DMS114 treated with DMSO at 0.1 percent for 48 hours (cell line): ENCODE measurements around the gene DOCK2.

ENCODE experiments used
- DNase-seq: peaks from one replicate; lab custom pipeline; 2025; ENCODE audit not compliant: unreplicated experiment; lab: John Stamatoyannopoulos, UW

The DOCK2 gene

DNA sequence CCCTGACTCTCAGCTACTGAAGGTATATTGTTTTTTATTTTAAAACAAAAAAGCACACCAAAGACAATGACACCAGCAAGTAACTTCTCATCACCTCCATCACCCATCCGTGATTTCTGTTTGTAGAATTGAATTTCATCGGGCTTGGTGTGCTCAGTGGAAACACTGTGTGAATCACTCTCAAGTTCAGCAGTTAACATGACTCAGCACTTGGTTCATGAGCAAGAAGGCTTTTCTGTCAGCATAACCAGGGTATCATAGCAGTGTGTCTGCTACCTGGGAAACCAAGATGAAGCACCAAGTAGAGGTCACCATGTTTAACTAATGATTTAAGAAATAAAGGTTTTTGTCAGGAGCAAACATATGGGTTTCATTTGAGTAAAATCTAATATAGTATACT, 219.5 kb downstream of the DOCK2 start:
- no peak for DNase-seq

DNA sequence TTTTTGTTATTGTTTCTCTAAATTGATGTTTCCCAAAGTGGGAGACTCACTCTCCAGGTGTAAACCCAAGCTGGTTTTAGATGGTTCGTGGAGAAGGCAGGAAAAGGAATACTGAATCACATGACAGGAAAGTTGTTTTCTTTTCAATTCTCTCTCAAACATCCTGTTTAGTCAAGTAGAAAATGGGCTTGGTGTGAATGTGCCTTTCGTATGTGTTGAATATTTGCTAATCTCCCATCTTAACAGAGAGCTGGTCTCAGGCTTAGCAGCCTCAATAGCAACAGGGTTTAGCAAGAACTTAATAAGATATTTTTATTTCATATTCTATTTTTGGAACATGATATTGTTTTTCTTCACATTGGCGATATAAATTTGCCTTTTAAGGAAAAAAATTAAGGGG, 223.5 kb downstream of the DOCK2 start:
- DNase-seq = no peak

DNA sequence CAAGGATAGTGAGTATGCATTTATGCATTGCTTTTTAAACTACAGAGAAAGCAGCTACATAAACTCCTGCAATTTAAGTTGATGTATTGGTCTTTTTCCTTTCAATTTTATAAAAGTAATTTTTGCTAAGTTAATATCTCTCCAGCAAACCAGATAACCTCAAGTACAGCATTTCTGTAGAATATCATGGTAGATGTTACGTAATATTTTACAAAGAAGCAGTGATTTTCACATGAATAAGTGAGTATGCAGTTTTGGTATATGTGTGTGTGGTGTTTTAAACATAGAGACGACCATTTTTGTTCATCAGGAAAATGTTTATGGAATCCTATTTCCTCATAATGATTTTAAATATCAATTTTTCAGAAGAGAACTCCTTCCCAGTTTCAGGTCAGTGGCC, 224.4 kb downstream of the DOCK2 start:
- no peak for DNase-seq

DNA sequence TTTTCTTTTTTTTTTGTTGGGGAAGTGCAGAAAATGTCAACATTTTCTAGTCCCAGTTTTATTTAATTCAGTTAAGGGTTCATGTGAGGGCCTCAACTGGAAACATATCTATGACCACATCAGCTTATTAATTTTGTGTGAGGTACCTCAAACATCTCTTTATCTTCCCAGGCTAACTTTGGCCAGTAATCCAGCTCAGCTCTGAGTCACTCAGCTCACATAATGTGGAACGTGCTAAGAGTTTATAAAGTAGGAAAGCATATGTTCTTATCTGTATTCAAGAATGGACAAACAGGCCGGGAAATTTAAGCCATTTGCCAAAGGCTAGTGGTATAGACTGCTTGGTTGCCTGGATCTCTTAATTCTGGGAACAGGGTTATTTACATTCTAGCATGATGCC, 224.9 kb downstream of the DOCK2 start:
- DNase-seq = no peak

DNA sequence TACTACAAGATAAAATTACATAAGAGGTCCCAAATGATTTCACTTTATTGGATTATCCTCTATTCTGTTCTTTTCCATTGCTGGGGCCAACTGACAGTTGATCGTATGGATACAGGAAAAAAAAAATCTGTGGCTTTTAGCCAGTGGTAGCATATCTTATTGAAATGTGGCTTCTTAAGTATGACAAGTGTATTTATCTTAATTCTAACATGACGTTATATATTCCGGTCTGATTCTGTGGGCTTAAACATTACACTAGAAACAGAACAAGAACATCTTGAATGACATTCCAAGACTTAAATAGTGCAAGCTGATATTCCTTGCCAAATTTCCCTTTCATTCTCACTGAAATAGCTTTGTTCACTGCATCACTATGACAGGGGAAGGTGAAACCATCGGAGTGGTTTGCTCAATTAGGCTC, 225.3 kb downstream of the DOCK2 start:
- DNase-seq = no peak

DNA sequence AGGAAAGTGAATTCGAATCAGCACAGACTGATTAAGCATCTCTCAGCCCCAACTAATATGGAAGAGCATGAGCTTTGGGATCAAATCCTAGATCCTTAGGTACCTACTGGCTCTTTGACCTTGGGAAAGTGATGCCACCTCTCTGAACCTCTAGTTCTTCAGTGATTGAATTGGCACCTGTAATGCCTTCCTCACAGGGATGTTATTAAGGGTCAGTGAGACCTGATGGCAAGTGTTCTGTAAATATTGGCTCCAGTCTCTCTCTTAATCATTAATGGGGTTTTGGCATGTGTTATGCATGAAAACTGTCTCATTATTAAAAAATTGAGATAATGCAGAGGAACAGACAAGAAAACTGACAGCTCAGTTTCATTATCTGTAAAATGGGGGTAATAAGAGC, 227.4 kb downstream of the DOCK2 start:
- DNase-seq = no peak

DNA sequence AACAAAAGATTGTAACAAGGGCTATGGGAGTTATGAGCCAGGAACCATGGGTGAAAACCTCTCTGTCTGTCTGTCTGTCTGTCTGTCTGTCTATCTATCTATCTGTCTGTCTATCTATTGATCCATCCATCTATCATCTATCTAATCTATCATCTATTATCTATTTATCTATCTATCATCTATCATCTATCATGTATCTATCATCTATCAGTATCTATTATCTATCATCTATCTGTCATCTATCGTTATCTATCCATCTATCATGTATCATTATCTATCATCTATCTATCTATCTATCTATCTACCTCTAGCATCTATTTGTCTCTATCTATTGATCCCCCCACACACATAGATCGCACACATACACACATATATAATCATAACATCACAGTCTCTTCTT, 230.3 kb downstream of the DOCK2 start:
- DNase-seq = no peak

DNA sequence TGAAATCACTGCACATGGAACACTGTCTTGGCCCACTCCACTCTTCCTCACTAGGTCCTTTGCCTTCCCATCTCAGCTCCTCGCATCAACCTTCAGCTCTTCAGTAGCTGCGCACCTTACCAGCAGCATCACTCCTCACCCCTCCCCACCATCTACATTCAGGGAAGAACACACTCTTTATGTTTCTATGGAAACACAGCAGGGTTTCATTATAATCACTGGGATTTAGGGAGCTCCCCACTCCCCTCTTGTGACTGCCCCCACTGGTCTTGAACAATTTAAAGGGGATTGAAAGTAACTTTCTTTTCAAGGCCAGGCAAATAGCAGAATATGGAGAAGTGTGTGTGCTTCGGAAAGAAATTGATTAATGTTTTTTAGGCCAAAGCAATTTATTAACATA, 232.0 kb downstream of the DOCK2 start:
- no peak for DNase-seq

DNA sequence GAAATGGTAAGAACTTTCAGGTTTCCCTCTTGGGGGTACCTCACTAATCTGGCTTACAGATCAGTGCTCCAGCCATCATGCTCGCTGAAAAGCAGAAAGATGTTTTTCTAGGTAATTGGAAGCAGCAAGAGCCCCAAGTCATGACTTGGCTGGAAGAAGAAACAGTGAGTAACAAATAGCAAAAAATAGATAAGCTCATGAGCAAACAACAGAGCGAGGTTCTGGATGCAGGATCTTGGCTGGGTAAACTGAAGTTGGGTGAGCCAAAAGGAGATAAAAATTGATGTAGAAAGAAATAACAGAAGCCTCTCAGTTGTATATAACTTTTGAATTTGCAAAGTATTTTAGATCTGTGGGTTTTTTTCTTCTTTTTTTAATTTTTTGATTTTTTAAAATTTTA, 233.1 kb downstream of the DOCK2 start:
- no peak for DNase-seq

DNA sequence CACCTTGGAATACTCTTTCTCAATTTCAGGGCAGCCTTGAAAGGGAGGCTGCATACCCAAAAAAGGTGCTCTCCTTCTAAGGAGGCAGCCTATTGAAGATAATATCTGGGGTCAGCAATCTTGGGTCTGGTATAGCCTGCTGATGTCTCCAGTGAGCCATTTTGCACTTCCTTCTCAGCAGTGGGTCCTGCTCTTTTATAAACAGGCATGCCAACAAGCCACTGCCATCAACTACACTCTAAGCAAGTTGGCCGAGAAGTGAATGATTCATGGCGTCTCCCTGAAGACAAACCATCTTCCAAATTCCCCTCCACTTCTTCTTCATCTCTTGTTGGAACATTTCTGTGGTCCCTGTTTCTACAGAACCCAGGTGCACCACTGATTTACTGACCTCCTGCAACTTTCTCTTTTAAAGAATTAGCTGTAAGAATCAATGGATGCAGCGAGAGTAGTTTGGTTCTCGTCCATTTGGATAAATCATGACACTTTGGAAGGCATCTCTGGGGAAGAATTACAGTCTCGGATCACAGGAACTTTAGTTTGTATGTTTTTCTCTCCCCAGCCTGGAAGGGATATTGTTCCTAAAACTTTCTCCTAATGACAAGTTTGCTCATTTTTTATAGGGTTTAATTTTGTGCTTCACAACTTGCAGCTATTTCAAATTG, 234.9 kb downstream of the DOCK2 start:
- DNase-seq = no peak

DNA sequence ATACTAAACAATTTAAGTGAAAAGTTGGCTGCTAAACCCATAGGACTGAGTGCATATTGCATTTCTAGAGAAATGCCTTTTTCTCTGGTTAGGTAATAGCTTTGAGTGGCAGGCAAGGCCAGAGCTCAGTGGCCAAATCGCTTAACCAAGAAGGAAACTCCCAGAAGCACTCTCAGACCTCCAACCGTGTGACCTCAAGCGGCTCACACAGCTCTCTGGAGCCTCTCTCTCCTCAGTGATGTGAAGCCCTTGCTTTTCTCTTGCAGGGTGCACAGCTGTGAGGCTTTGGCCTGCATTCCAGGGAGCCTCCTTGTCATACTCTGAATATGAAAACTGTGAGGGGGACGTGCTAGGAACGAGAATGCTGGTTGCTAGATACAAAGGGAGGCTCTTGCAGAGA, 236.6 kb downstream of the DOCK2 start:
- DNase-seq = no peak

DNA sequence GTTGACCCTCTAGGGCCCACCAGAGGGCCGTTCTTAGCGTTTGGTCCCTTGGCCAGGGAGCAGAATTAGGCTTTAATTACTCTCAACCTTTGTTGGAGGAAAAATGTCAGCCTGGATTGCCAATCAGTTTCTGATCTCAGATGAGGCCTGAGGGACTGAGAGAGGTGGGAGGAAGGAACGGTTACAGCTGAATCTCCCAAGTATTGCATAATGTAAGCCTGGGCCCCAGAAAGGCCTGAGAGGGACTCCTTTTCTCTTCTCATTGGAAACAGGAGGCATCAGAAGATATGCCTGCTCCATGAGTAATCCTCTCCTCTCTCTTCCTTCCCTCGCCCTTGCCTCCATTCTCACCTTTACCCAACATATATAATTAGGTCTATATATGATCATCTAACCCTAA, 237.5 kb downstream of the DOCK2 start:
- DNase-seq = no peak

DNA sequence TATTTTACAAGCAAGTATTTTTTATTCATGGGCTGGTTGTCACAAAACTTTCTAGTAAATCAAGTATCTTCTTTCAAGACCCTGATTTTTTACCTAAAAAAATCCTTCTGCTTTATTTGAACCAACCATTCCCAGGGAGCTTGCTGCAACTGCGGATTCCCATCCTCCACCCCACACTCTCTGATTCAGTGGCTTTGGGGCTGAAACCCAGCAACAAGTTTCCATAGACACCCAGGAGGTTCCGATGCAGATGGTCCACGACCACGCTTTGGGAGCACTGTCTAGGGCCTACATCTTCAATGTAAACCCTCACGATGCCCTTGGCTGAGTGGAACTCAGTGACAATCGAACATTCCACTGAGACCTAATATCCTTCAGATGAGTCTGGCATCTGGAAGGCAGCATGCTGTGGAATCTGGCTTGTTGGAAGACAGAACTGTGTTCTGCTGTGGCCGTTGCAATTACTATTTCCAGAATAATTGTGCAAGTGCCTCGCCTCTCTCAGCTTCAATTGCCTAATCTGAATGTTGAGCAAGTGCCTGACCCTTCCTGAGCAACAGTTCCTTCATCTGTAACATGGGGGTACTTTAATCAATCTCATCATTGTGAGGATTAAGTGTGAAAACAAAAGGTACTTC, 238.1 kb downstream of the DOCK2 start:
- no peak for DNase-seq

DNA sequence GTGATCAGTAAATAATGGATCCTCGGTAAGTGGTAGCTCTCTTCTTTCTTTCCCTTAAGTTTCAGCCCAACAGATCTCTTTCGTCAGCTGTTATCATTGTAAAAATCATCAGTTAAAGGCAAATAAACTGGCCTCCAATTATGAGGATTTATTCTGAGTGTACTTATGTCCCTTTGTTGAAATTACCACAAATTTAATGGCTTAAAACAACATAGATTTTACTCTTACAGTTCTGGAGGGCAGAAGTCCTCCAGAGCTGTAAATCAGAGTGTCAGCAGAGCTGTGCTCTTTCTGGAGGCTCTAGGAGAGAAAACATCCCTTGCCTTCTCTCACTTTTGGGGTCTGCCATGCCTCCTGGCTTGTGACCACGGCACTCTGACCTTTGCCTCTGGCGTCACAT, 238.7 kb downstream of the DOCK2 start:
- DNase-seq = no peak

DNA sequence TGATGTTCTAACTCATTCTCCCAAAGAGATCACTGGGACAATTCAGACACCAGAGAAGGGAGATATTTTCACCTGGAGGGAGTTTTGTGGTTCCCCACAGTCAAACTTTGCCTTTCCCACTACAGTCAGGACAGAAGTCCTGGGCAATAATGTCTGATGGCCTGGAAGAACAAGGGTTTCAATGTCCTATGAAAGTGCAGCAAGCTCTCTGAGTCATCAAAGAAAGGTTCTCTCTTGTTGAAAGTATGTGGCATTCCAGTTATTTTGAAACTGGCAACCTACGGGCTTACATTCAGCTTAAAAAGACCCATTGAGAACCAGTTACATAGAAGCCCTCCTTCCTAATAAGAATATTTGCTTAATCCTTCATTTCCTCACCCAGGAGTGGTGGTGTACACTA, 239.3 kb downstream of the DOCK2 start:
- DNase-seq = no peak

DNA sequence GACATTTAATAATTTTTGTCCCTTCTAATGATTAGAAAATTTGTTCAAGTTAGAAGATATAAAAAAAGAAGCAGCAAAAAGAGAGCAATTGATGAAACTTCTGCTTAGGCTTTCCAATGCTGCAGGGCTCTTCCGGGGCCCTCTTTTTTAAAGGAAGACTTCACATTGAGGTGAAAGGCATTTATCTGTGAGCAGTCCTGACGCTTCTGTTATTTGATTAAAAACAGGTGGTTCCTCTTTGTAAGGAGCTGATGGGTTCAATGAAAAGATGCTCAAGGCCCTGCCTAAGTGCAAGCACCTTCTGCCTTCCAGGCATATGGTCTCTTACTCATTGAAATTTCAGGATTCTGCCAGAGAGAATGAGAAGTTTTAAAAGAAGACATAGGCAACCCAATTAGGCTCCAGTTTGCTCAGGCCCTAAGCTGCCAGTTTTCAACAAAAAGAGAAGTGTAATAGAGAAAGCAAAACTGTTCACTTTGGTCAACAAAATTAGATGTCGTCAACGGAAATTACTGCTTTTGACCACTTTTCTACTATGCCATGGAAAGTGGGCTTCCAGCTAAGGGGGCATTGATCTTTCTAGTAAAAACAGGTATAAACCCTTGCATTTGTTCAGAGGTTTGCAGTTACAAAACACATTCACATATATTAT, 243.1 kb downstream of the DOCK2 start:
- DNase-seq = no peak

DNA sequence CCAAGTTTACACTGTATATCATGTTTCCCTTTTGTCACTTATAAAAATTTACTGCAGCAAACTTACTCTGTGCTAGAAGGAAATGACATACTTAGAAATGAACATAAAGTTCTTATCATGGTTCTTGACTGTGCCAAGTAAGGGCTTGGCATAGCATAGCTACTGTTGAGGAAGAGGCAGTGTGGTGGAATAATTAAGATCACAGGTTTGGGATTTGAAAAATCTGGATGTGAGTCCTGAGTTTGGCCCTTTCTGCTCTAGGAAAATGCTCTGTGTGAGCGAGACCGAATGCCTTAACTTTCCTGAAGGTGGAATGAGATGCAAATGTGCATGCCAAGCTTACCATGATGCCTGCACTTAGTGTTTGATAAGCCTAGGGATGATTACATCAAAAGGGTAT, 243.7 kb downstream of the DOCK2 start:
- DNase-seq = no peak

DNA sequence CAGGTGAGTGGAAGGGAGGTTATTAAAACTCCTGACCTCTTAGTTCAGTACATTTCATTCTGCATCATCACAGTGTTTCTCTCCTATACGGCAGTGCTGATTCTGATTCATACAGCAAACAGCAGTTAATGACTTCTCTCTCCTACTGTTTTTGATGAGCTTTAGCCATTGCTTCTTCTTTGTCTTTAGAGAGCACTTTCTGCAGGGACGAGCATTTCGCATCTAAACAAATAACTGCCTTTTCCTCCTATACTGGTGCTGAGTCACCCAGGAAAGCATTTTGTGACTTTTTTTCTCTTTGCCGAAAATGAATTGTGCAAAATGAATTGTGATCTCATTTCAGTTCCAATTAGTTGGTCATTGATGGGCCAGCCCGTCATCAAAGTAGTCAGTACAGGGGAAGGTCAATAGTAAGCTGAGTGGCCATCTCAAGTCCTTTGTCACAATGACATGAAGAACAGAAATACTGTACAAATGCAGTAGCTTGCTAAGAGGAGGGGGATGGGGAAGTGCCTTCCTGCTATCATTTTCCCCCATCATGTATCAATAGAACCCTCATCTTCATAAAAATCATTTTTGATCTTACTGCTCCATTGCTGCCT, 244.7 kb downstream of the DOCK2 start:
- DNase-seq = no peak

DNA sequence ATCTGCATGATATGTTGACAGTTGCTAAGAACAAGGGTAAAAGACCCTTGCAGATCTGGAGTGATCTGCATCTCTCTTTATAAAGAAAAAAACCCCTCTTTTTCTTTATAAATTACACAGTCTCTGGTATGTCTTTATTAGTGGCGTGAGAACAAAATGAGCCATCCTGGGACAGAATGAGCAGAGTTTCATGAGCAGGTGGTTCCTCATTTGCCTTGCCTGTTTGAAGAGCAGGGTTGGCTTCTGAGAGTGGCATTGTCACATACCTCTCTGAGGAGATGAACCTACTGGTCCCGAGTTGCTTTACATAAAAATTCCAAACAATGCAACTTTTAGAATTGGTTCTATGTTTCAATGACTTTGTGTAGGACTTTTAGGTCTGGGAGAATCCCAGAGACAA, 249.0 kb downstream of the DOCK2 start:
- no peak for DNase-seq

DNA sequence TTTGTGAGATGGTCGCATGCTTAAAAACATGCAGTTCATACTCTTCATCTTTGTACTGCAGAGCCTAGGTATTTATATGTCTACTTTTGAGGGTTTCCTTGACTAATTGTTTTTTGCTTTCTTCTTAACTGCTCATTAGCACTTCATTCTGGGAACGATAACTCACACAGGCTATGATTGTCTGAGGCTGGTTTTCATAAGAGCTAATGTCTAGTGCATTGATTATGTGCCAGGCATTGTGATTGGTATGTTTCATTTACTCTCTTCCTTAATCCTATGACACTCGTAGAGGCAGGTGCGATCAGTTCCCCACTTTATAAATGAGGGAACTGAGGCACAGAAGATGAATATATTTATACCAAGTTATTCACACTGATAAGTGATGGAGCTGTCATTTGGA, 249.6 kb downstream of the DOCK2 start:
- DNase-seq = no peak

DNA sequence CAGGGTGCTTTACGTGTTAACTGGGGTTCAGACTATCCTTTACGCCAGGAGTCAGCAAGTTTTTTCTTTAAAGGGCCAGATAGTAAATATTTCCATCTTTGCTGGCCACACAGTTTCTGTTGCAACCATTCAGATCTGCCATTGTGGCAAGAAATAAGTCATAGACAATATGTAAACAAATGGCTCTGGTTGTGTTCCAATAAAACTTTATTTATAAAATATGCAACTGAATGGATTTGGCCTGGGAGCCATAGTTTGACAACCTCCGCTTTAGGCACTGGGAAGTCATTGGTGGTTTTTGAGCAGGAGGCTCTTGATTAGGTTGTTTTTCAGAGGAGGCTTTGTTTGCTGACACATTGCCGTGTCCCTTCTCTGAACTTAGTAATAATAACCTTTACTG, 252.5 kb downstream of the DOCK2 start:
- no peak for DNase-seq

DNA sequence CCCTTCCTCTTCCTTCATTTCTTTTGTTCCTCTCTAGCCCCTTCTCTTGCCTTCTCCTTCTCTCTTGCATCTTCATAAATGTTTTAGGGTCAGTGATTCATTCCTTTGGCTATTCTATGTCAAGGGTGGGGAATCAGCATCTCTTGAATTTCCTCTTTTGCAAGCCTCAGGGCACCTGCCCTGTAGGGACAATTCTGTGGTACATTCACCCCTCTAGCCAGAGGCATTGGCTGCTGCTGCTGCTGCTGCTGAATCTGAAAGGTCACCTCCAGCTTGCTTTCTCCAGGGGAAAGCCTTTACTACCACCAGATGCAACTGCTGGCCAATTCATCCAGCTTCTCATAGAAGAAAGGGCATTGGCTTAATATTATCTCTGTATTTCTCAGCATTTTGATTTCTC, 255.9 kb downstream of the DOCK2 start:
- DNase-seq = no peak
